GM19468 (cell line): ENCODE results near the gene RRAS.

Experiments used
- ATAC-seq: cut with Tn5 transposase; IDR thresholded peaks from one replicate; pipeline ENCODE4 v1.9.1; 2021; ENCODE audit warnings: mild to moderate bottlenecking, moderate library complexity, moderate number of reproducible peaks; ENCODE audit not compliant: unreplicated experiment; ENCODE audit errors: extremely low read depth

Gene RRAS

DNA sequence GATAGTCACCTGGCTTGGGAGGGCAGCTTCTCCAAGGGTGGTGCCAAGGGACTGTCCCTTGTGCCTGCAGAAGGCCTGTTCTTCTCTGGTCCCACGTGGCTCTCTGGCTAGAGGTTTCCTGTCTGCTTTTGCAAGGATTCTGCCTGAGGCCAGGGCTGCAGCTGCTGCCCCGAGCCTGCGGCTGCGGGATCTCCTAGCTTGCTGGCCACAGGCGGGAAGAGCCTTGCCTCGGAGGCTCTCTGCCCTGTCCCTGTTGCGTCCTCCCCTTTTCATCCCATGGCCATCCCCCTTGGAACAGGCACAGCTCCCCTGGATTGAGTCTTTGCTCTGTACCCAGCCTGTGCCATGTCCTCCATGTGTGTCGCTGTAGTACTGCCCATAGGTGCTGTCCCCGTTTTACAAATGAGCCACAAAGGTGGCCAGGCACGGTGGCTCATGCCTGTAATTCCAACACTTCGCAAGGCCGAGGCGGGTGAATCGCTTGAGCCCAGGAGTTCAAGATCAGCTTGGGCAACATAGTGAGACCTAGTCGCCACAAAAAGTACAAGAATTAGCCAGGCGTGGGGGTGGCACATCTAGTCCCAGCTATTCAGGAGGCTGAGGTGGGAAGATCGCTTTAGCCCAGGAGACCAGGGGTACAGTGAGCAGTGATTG is 16.6 kb upstream of the RRAS start:
- ATAC-seq: no peak

DNA sequence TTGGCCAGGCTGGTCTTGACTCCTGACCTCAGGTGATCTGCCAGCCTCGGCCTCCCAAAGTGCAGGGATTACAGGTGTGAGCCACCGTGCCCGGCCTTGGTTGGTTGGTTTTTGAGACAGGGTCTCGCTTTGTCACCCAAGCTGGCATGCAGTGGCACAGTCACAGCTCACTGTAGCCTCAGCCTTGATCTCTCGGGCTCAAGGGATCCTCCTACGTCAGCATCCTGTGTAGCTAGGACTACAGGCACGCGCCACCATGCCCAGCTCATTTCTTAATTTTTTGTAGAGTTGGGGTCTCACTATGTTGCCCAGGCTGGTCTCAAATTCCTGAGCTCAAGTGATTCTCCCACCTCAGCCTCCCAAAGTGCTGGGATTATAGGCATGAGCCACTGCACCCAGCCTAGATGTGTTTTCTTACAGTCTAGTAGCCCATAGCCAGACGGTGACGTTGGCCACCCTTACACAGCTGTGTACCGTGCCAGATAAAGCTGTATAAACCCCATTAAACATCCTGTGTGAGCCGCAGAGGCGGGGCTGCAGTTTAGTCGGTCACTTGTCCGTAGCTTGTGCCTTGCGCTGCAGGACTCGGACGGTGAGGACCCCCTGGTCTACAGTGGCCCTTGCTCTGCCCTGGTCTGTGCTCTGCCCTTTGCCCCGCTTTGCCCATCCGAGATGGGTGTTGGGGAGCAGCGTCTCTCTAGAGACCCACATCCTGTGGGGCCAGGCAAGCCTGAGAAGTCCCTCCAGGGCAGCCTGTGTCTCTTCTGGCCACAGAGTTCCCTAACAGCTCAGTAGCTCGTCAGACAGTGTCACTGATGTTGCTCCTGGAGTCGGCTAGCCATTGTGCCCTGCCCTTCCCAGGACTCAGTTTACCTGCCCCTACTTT is 15.9 kb upstream of the RRAS start:
- ATAC-seq: no peak

DNA sequence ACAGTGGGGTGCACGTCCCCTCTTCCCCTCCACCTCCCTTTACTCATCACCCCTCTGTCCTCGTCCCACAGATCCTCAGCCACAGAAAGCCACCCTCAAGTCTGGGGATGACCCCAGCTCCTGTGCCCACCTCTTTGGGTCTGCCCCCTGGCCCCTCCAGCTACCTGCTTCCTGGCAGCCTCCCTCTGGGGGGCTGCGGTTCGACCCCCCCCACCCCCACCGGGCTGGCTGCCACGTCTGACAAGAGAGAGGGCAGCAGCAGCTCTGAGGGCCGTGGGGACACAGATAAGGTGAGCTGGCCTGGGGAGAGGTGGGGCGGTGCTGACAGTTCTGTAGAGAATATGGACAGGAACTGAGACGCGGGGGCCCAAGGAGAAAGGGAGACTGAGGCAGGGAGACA is 14.6 kb upstream of the RRAS start:
- ATAC-seq: no peak

- ATAC-seq: no peak
These were observed 13.5 kb upstream of the RRAS start for GRCh38 chr19:49653466-49653806.

DNA sequence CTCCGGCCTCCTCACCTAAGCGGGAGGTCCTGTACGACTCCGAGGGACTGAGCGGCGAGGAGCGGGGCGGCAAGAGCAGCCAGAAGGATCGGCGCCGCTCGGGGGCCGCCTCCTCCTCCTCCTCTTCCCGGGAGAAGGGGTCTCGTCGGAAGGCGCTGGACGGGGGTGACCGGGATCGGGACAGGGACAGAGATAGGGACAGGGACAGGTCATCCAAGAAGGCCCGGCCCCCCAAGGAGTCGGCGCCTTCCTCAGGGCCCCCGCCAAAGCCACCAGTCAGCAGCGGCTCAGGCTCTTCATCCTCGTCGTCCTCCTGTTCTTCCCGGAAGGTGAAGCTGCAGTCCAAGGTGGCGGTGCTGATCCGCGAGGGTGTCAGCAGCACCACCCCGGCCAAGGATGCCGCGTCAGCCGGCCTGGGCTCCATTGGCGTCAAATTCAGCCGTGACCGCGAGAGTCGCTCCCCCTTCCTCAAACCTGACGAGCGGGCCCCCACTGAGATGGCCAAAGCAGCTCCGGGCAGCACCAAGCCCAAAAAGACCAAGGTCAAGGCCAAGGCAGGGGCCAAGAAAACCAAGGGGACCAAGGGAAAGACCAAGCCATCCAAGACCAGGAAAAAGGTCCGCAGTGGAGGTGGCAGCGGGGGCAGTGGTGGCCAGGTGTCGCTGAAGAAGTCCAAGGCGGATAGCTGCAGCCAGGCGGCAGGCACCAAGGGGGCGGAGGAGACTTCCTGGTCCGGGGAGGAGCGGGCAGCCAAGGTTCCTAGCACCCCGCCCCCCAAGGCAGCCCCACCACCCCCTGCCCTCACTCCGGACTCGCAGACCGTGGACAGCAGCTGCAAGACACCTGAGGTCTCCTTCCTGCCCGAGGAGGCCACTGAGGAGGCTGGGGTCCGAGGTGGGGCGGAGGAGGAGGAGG is 12.9 kb upstream of the RRAS start:
- no peak for ATAC-seq

- no peak for ATAC-seq
These were observed 12.0 kb upstream of the RRAS start for GRCh38 chr19:49651820-49652550.

GRCh38 chr19:49651029-49651819 is 11.3 kb upstream of the RRAS start:
- no peak for ATAC-seq

GRCh38 chr19:49646586-49646985 is 6.6 kb upstream of the RRAS start:
- ATAC-seq: no peak

DNA sequence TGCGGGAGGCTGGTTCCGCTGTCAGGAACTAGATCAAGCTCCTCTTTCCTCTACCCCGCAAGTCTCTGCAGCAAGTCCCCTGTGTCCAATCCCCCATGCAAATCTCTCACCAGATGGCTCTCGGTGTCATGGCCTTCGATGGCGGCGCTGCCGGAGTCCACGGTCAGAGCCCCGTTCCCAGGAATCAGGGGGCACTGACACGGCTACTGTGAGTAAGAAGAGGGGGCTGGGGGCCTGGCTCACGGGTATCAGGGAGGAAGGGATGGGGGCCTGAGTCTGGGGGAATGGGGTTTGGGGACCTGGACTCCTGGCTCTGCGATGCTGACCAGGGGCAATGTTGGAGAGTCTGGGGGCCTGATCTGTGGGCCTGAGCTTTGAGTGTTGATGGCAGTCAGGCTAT is 6.1 kb upstream of the RRAS start:
- no peak for ATAC-seq

- no peak for ATAC-seq
These were observed 5.6 kb upstream of the RRAS start for GRCh38 chr19:49645592-49645991.

DNA sequence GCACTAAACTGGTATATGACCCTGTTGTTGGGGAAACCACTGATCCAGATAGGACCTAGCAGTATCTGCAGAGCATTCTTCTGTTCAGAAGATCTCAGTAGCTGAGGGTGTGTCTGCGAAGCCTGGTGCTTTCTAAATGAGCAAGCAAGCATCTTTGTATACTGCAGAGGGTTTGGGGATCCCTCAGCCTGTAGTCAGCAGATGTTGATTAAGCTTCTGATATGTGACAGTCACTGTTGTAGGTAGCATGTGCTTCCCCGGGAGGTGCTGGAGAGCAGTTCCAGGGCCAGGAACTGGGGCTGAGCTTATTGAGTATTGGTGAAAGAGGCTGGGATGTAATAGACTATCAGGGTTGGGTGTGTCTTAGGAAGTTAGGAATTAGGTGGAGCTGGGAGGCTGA is 3.5 kb upstream of the RRAS start:
- no peak for ATAC-seq

DNA sequence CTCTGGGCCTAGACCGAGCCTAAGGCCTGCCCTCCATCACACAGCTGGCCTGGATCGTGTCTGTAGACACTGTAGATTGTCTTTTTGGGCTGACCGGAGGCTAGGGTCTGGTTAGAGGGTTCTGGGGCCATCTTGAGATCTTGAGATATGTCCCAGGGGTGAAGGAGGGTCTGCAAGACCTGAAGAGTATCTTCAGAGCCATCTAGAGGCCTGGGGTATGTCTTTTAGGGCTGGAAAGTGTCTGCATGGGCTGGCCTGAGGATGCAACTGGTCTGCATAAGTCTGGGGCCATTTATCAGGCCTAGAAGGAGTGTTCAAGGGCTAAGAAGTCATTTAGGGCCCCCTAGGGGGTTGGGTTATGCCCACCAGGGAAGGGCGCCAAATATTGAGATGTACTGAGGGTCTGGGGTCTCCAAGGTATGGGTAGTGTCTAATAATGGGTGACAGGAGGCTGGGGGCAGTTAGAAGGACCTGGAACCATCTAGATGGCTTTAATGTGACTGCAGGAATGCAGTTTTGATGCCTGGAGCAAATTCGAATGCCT is 2.6 kb upstream of the RRAS start:
- ATAC-seq: no peak

GRCh38 chr19:49641688-49642491 is 1.9 kb upstream of the RRAS start, which contains the start of gene SCAF1:
SCAF1 (plus strand) TSS chr19:49642209; CDS start chr19:49645027, 2,818 bp downstream.
- peak; percentile 47 for ATAC-seq

DNA sequence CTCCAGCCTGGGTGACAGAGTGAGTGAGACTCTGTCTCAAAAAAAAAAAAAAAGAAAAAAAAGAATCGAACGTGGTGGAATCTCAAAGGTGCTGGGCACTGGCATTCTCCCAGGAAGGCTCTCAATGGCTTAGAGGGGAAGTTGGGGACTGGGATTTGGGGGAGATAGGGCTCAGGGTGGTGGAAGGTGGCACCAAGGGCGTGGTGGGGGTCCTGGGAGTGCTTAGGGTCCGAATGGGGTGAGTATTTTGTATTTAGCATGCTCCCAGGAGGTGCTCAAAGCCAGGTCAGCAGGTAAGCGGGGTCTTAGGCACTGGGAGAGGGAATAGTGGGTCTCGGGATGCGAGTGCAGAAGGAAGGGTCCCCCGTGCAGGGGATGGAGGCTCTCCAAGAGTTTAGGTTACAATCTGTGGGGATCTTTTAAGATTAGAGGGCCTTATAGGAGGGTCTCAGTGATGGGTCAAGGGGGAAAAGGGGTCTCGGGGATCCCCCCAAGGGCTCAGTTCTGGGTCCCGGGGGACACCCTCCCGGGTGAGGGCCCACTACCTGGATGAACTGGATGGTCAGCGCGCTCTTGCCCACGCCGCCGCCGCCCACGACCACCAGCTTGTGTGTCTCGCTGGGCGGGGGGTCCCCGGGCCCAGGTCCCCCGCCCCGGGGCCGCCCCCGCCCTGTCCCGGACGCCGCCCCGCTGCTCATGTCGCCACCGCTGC is 386 bp downstream of the RRAS start:
- ATAC-seq: no peak

DNA sequence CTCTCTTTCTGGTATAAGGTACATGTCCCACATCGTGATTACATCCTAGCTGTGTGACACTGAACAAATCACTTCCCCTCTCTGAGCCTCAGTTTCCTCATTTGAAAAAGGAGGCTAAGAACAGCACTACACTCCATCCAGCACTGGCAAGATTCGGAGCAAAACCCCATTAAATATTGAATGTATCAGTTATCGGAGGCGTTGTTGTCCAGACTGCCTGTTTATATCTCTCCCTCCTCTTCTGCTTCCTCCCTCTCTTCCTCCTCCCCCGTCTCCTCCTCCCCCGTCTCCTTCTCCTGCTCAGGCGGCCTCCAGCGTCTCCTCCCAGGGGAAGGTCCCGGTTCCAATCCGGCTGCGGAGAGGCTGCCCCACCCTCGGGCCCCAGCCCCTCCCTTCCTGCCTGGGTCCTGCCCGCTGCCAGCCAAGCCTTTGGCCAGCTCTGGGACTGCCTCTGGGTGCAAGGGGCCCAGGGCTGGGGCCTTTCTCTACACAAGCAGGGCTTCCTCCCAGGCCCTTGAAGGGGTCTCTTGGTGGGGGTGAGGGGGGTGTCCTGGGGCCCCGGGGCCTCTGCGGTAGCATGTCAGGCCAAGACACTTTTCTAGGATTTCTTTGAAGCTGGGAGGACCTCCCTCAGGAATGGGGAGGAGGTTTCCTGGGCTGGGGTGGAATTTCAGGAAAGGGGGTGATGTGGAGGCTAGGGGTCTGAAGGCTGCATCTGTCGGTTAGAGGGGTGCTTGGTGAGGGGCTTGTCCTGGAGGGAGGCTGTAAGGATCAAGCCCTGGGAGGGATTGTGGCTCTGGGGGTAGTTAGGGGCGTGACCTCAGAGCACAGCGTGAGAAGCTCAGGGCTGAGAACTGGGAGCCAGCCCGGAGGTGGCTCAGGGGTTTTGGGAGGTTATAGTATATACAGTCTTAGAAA is 1.9 kb downstream of the RRAS start:
- no peak for ATAC-seq

DNA sequence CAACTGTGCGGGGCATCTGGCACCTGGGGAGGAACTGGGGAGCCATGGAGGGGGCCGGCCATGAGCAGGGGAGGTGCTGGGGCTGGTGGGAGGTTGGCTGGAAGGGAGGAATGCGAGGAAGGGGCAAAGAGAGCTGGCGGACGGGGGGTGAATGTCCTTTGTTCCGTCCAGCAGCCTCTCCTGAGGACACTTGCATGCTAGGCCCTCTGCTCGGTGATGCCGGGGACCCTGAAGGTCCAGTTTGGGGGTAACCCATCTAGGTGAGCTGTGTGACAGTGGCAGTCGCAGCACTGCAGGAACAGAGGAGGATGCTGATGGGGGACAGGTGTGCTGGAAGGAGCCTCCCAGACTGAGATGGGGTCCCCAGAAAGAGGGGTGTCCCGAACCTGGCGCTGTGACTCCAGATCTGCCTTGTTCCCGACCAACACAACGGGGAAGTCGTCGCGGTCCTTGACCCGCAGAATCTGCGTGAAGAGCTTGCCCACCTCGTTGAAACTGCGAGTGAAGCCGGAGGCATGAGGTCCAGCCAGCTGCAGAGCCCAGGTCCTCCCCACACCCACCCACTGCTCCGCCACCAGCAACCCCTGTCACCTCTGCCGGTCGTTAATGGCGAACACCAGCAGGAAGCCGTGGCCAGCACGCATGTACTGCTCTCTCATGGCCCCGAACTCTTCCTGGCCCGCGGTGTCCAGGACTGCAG is 3.6 kb downstream of the RRAS start:
- ATAC-seq: no peak
